Activated T-cell treated with anti-CD3 and anti-CD28 coated beads for 4 hours (primary cell): ENCODE results near the gene TTC28.
"Not testable (repeated sequence)": the region's sequence is repeated elsewhere in the genome, so short reads cannot be mapped to it uniquely, and the experiment has no call there.

ENCODE experiments used
- DNase-seq: peaks from one replicate; pipeline ENCODE4 v3.0.0-alpha.2; 2020

TTC28 gene

DNA sequence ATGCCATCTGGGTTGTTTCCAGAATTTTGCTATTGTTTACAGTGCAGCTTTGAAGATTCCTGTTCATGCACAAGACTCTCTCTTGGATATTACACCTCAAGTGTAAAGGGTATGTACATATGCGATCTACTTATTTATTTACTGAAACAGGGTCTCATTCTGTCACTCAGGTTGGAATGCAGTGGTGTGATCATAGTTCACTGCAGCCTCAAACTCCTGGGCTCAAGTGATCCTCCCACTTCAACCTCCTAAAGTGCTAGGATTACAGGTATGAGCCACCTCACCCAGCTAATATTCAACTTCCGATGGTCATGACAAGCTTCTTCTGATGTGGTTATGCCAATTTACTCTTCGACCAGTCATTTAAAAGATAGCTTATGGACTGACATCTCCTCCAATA, 602.5 kb downstream of the TTC28 start:
- no peak for DNase-seq

DNA sequence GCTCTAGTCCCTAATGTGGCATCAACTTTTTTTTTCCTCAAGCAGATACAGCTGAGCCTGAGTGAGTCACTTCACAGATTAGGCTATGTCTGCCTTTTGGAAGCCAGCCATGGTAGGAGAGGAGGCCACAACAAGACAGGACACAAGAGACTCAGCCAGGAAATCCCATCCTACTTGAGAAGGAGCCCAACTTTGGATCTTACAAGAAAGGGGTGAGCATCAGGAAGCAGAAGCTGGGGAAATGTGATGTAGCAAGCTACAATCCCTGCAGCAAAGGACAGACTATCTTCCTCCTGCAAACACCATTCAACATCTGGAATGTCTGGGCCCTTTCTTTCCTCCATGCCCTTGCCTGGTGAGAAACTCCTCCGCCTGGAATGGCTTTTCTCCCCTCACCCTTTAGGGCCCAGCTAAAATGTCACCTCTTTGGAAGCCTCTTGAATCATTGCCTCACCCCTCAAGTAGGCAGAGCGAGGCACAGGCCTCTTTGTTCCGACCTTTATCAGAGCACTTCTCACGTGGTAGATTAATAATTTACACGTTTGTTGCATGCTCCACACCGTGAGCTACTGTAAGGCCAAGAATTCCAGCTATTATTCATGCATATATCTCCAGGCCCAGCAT, 604.2 kb downstream of the TTC28 start:
- DNase-seq: no peak

DNA sequence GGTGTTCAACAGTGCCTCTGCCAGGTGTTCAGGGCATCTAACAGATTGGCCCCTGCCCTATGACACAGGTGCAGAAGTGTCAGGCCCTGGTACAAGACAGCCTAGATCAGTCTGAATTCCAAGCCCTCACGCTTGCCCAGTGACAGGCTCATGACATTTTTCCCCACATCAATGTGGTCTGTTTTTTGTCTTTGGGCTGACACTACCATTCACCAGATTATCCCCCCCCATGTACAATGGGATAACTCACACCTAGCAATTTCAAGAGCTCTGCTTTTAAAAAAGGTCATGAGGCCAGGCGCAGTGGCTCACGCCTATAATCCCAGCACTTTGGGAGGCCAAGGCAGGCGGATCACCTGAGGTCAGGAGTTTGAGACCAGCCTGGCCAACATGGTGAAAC, 605.1 kb downstream of the TTC28 start:
- no peak for DNase-seq

DNA sequence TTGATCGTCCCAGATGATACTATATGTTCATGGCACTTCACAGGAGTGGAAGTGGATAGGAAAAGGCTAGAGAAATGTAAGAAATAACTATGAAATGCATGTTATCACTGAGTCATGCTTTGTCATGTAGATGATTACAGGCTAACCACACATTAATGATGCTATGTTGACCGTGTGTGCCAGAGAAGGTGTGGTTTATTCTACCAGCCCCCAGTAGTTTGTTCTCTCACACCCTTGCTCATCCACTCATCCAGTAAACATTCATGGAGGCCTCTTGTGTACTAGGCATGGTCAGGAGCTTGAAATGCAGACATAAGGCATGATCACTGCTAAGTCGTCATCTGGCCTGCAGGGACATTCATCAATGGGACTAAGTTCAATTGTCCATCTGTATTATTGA, 607.6 kb downstream of the TTC28 start:
- DNase-seq: no peak

DNA sequence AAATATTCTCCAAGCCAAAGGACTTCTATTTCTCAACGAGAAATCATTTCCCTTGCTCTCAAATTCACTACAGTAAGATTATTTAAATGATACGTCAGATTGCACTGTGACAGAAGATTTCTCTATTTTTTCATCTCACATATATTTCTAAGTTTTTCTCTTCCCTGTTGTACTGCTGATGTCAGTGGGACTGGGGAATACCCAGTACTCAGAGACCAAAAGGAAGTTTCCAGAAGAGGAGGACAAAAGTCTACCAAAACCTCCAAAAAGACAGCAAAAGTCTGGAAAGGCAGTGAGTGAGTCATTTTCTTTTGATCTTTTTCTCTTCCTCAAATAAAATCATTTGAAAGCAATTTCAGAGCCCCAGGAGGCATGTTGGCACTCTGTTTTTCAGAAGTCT, 610.8 kb downstream of the TTC28 start:
- no peak for DNase-seq

DNA sequence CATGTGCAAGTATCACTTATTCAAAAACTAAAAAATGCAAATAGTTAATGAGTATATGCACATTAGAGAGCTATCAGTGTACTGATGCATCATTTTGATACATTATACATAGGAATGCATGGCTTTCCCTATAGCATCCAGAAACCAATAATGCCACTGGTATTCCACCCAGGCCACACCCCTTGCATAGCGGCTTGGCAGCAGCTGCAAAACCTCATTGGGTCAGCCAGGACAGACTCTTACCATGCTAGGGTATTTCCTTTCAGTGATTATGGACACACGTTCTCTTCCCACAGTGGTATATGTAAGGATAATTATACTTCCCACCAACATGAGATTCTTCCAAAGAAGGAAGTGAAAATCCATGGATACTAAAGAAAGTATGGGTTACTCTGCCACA, 614.7 kb downstream of the TTC28 start:
- DNase-seq: no peak

DNA sequence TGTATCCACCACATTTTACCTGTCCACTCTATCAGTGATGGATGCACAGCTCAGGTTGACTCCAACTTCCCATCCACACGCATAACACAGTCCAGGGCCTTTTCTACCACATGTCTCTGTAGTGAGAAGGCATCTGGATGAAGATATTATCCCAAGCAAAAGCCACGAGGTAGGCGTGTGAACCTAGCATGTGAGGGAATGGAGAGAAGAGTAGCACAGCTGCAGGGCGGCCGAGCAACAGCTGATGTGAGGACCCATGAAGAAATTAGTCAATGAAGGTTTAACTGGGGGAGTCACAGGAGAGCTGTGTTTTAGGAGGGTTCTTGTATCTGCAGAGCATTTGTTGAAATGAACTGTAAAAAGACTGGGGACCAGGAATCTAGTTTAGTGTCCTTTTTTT, 616.0 kb downstream of the TTC28 start:
- no peak for DNase-seq

DNA sequence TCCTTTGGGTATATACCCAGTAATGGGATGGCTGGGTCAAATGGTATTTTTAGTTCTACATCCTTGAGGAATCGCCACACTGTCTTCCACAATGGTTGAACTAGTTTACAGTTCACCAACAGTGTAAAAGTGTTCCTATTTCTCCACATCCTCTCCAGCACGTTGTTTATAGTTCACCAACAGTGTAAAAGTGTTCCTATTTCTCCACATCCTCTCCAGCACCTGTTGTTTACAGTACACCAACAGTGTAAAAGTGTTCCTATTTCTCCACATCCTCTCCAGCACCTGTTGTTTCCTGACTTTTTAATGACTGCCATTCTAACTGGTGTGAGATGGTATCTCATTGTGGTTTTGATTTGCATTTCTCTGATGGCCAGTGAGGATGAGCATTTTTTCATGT, 619.0 kb downstream of the TTC28 start:
- DNase-seq: not testable (repeated sequence)

DNA sequence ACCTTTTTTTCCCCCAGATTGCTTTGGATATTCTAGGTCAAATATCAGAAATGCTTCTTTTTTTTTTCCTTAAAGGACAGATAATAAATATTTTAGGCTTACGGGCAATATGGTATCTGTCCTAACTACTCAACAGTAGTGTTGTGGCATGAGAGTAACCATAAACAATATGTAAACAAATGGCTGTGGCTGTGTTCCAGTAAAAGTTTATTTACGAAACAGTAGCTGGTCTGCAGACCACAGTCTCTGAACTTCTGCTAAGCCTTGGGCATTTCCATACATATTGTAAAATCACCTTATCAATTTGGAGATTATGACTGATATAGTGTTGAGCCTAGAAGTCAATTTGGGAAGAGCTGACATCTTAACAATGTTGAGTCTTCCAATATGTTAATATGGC, 621.6 kb downstream of the TTC28 start:
- no peak for DNase-seq

DNA sequence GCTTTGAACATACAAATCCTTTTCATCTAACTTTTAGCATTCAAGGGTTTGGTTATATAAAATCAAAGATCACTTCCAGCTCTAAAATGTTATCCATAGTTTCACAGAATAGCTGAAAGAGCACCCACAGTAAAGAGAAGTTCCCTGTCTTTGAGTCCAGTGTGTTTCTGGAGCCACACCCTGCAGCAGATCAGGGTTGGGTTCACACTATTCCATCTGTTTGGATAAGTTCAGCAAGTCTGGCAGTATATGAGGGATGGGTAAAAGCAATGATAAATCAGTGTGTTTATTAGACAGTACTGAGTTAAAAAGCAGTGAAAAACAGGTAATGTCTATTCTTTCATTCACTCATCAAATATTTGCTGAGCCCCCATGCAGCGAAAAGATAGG, 624.8 kb downstream of the TTC28 start:
- no peak for DNase-seq

DNA sequence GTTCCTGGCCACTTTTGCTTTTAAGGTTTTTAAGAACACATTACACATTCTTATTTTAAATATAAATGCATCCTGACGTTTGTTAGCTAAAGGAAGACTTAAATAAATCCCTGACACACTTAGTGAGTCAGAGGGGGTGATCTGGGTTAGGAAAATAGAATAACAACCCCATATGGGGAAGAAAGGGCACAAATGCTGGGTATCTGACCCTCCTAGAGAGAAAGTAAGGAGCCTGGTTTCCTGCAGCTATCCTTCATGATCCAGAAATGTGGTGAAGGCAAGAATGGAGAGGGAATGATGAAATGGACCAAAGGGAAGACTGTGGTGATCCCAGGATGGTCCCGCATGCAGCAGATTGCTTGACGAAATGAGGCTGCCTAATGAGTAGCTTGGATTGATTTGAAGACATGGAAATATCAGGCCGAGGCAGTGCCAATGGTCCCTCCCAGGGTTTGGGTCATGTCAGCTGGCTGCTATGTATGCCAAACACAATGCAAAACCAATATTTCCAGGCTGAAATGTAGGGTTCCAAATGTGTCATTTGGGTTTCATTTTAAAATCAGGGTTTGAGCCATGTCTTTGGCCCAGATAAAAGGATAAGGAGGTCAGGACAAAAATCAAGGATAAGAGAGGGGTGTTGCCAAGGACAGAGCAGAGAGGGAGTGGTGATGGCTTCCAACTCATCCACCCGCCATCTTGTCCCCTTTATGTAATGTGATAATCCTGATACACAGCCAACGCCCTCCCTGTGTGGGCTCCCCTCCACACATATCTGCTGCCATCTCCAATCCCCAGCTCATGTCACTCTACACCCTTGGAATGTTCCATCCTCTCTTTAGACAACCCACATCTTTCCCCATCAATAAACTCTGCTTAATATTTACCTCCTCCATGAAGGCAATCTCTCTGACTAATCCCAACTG, 625.5 kb downstream of the TTC28 start:
- no peak for DNase-seq

DNA sequence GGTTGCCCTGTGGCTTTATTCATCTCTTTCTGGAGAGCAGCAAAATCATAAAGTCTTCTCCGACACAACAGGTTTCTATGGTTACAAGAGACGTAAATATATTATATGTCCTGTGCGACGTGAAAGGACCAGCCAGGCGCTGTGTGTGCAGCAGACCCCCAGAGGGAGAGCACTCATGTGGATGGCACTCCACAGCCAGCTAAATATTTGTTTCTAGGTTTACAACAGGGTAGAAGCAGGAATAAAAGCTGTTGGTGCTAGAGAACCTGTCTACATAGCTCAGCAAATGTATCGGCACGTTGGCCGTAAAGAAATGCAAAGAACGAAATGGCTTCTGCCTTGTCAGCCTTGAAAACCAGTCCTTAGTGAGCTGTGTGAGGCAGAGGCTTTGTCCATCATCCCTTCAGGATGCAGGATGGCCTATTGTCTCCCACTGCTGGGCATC, 626.8 kb downstream of the TTC28 start:
- no peak for DNase-seq

DNA sequence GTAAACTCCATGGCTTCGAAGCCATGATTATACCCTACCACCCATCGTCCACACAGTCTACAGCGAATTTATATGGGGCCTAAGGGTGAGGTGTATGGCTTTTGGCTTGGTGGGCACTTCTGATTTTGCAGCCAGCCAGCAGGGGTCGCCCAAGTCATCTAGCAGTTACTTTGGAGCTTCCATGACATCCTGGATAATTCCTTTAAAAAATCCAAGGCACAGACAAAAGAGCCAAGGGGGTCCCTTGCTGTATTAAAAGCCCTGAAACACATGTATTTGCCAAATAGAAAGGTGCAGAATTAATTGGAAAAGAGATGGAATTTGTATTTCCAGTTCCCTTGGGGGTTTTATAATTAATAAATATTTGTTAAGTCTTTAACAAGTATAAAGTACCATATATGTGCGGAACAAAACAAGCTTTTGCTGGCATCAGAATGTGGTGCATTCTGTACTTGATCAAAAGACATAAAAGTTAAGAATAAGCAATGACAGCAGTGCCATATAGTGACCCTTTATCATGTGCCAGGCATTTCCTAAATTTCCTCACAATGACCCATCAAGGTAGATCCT, 627.8 kb downstream of the TTC28 start:
- DNase-seq: no peak

DNA sequence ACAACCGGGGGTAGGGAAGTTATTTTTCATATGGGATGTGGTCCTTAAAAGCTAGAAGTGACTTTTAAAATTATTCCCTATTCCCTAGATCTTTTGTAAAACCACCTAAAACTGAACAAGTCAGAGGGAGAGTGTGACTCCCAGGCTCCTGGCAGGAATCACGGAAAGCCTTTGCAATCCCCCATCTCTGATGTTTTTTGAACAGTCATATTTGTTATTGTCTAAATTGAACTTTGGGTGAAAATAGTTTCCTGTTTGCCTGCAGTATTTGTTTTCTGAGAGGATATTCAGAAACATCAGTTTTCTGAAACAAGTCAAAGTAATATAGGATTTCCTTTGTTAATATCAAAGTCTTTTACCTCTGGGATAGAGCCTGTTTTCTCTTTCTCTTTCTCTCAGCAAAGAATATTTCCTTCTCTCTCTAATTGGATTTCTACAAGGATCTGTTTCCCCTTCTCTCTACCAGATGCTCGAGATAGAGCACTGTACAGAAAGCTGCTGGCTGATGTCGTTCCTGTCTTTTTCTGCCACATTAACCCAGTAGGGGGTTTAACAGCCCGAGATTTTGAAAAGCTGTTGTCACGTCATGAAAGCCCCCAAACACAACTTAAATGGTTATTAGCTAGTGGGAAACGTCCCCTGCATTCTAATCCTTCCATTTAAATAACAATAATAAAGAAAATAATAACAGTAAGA, 628.4 kb downstream of the TTC28 start:
- no peak for DNase-seq

DNA sequence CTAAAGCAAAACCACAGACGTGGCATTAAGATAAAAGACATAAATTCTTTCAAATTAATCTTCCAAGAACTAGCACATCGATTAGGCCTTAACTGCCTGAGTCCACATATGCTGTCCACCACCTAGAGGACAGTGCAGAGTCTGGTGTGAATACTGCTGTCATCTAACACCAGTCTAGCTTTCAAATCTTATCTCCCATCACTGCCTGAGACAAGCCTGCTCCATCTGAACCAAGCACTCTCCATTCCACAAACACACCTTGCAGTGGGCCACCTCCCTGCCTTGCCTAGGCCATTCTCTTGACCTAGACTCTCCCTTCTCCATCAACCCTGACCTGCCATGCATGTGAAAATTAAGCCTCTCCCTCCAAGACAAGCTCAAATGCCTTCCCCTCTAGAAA, 631.1 kb downstream of the TTC28 start:
- no peak for DNase-seq

DNA sequence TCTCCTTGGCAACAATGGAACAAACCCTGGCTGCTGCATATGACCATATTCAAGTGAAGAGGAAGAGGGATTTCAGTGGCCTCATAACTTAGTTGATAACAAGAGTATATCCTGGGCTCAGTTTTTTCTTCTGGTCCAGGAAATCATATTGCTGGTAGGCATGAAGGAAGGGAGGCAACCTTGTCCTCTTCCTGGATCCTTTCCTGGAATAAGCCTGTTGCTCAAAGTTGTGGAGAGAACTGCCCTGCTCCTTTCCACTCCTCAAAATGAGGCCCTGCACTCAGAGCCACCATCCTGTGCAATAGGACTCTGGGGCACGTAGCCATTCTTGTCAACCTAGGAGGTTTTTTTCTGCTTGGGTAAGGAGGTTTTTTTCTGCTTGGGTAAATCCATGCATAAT, 631.9 kb downstream of the TTC28 start:
- DNase-seq: no peak

DNA sequence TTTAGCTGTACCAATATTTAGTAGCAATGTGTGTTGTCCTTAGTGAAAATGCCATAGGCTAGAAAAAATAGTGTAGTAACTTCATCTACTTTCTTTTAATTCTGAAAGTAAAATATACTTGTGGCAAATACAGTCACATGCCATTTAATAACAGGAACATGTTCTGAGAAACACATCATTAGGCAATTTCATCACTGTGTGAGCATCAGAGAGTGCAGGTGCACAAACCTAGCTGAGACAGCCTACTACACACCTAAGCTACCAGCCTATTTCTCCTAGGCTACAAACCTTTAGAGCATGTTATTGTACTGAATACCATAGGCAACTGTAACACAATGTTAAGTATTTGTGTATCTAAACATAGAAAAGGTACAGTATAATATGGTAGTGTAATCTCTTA, 633.5 kb downstream of the TTC28 start:
- no peak for DNase-seq

DNA sequence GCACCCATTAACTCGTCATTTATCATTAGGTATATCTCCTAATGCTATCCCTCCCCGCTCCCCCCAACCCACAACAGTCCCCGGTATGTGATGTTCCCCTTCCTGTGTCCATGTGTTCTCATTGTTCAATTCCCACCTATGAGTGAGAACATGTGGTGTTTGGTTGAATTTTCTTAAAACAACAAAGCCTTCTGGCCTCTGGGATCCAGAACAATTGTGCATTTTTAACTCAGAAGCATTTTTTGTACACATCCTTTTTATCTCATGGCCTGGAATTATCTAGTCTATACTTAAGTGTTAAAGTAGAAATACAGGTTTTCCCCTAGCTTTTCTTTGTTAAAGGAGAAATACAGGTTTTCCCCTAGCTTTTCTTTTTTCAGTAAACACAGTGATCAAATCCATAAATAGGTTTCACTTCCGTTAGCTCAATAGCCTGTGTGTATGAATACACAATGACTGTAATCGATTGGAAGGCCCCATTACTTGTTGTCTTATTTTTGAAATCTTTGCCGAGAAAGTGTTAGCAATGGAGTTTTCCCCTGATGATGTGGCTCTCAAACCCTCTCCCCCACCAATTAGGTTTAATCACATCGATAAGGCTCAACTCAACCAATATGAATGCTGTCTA, 635.0 kb downstream of the TTC28 start:
- DNase-seq: no peak

DNA sequence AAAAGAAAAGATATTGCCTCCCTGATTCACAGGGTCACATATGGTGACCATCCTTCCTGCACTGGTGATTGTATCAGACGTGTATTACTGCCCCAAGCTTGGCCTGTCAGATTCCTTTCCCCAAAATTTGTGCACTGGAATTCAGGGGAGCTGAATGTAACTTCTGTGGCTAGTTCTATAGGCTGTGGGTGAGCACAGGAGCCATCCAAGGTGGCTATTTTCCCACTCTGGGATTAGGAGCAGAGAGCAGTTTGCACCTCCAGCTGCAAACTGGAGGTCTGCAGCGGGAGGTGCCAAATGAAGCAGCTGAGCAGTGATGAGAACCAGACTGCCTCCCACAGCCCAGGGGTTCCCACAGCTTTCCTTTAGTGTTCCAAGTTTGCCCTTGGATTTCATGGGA, 636.4 kb downstream of the TTC28 start:
- no peak for DNase-seq

DNA sequence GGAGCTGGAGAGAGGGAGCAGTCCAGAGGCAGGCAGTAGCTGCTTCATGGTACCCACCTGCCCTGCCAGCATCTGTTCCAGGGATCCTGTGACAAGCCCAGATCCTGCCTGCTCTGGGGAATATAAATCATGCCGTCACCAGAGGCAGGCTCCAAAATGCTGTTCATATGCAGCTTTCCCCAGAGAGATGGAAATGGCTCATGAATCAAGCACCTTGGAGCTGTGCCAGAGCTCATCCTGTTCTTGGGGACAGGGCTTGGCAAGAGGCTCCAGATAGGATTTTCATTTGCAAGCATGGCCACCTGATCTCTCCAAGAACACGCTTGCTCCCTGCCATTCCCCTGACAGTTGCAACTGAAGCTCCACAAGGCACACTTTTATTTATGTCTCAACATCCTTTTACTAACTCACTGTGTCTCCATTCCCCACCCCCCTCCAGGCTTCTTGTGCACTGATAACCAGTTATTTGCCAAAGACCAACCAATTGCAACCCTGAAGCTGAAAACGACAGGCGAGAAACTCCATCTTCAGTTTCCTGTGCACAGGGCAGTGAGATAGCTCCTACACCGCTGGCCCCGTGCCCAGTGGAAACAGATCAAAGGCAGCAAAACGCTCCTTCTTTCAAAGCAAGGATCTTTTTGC, 644.8 kb downstream of the TTC28 start:
- no peak for DNase-seq

DNA sequence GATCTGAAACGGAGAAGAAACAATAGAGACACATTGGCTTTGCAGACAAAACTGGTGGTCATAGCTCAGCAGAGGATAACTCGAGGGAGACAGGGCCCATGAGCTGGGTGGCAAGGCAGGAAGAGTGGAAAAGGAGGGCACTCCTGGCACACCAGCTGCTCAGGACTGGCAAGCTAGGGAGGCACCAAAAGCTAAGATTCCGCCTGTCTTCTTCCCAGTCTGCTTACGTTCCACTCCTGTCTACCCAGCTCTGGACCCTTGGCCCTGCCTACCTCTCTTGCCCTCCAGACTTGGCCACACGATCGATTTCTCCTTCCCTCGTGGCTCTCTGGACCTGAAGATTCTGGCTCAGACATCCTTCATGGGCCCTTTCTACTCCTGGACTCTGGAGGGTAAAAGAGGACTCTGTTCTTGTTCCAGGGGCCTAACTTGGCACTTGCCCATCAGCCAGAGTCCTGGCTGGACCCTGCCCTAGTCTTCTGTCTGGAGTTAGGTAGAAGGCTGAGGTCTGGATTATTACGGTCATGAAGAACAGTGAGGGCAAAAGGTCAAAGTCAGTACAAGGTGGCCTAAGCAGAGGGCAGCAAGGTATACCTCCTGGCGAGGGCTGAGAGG, 645.4 kb downstream of the TTC28 start:
- DNase-seq: no peak

DNA sequence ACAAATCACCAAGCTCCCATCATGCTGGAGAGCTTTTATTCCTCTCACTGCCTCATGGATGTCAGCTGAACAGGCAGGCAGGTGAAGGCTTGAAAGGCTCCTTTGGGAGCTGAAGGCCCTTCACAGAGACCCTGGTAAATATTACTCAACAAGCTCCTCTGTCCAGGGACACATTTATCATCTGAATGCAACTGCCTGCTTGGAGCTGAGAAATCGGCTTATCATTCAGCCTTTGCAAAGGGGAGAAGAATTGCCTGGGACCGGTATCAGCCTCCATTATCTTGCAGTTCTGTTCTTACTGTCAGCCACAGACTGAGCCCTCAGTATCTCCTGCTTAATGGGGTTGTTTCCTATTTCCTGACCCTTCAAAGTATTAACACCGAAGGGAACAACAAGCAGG, 646.8 kb downstream of the TTC28 start:
- DNase-seq: no peak
